GM12878 (cell line): Measurements from ENCODE around the gene EHD4. TPM values are rescaled to one million over a fixed set of nuclear protein-coding genes. Genes with fewer than 3 reads are reported as not detected.

Experiments used
- ATAC-seq: fragments of 200-7000 bp; cut with Tn5 transposase; 3 replicates; pipeline ENCODE4 v1.9.1; 2020; ENCODE audit warnings: mild to moderate bottlenecking, moderate library complexity
- BruUV-seq: library from RNA; stranded (reverse); fragments of 400-500 nt; replicated peaks from 2 replicates; lab custom pipeline; 2021; lab: Mats Ljungman, UMichigan
- CTCF ChIA-PET: fragments of 300-600 bp; sonication (Branson Sonifier 250); formaldehyde crosslinking; extraction: SDS; loops from one replicate; lab custom pipeline; 2021; ENCODE audit warnings: inconsistent platforms; lab: Yijun Ruan, JAX
- POLR2A ChIA-PET: fragments of 350-600 bp; formaldehyde crosslinking; extraction: SDS; loops from one replicate; lab custom pipeline; 2021; ENCODE audit warnings: inconsistent platforms; lab: Charles Lee
- RAD21 ChIA-PET: fragments of 300-600 bp; sonication (Branson Sonifier 250); formaldehyde crosslinking; loops from one replicate; lab custom pipeline; 2023; ENCODE audit warnings: antibody characterized with exemption; ENCODE audit not compliant: unreplicated experiment; lab: Charles Lee
- SMC1A ChIA-PET: fragments of 300-600 bp; sonication (Branson Sonifier 250); formaldehyde crosslinking; loops from one replicate; lab custom pipeline; 2023; ENCODE audit not compliant: unreplicated experiment, uncharacterized antibody; lab: Charles Lee
- DNase-seq: peaks from one replicate; pipeline ENCODE4 v3.0.0-alpha.2; 2011; ENCODE audit warnings: low read depth, low spot score
- FAIRE-seq: peaks from 3 replicates; lab custom pipeline; 2011; peaks lifted over from hg19 to GRCh38; lab: Jason Lieb, UNC
- H2AFZ ChIP-seq: 2 replicates; pipeline ENCODE4 v1.6.0; 2011; ENCODE audit warnings: low read depth, low read length, control low read depth; ENCODE audit not compliant: control insufficient read depth
- H3K27ac ChIP-seq: 2 replicates; pipeline ENCODE4 v1.5.1; 2011; ENCODE audit warnings: control low read depth; ENCODE audit not compliant: control insufficient read depth, insufficient read depth
- H3K27me3 ChIP-seq, 2 experiments: replicated peaks in 1 of 2; 2 replicates each; pipeline versions ENCODE4 v1.6.0 to v1.6.1; 2011; ENCODE audit warnings: low read length in 1 of 2; ENCODE audit not compliant: control insufficient read depth in 2 of 2, insufficient read depth in 2 of 2
- H3K36me3 ChIP-seq, 2 experiments: 2 replicates each; pipeline ENCODE4 v1.5.1; 2011; ENCODE audit warnings: low read length in 1 of 2; ENCODE audit not compliant: control insufficient read depth in 2 of 2, insufficient read depth in 2 of 2
- H3K4me1 ChIP-seq: 2 replicates; pipeline ENCODE4 v1.6.1; 2011; ENCODE audit warnings: mild to moderate bottlenecking, low read length, moderate library complexity, mixed read lengths; ENCODE audit not compliant: control insufficient read depth, insufficient read depth
- H3K4me2 ChIP-seq: 2 replicates; pipeline ENCODE4 v1.6.0; 2011; ENCODE audit warnings: control low read depth; ENCODE audit not compliant: control insufficient read depth, insufficient read depth
- H3K4me3 ChIP-seq: fragments of 200-600 bp; sonication (generic); 2 replicates; pipeline ENCODE4 v1.5.1; 2016
- H3K79me2 ChIP-seq: 2 replicates; pipeline ENCODE4 v1.6.0; 2011; ENCODE audit warnings: low read length; ENCODE audit not compliant: control insufficient read depth, insufficient read depth
- H3K9ac ChIP-seq: 2 replicates; pipeline ENCODE4 v1.8.0; 2011; ENCODE audit warnings: low read length, control low read depth, mixed read lengths; ENCODE audit not compliant: control insufficient read depth, insufficient read depth
- H3K9me3 ChIP-seq: replicated peaks from 3 replicates; pipeline ENCODE4 v1.5.1; 2011; ENCODE audit warnings: mild to moderate bottlenecking, low read length; ENCODE audit not compliant: control insufficient read depth, insufficient read depth
- H4K20me1 ChIP-seq: 2 replicates; pipeline ENCODE4 v1.6.0; 2011; ENCODE audit not compliant: control insufficient read depth, insufficient read depth
- MYB ChIP-seq: fragments of 150-350 bp; IDR thresholded peaks from 2 replicates; pipeline ENCODE4 v1.6.1; 2014; ENCODE audit warnings: mild to moderate bottlenecking, low read depth, low read length, borderline replicate concordance
- POLR2AphosphoS2 ChIP-seq: IDR thresholded peaks from 2 replicates; pipeline ENCODE4 v1.6.1; 2011; ENCODE audit warnings: low read depth, mild to moderate bottlenecking, low read length, improper control_type of control experiment, moderate library complexity
- ZBTB4 ChIP-seq: fragments of 450-650 bp; formaldehyde crosslinking; IDR thresholded peaks from 2 replicates; pipeline ENCODE4 v1.4.0; 2022; ENCODE audit warnings: mild to moderate bottlenecking, moderate library complexity
- WGBS: methylation state at CpG from one replicate; pipeline ENCODE4 v1.1.6; 2016; ENCODE audit warnings: low lambda C conversion rate; ENCODE audit not compliant: insufficient replicate concordance, insufficient coverage; ENCODE audit errors: missing lambda C conversion rate; 5-methylcytosine and 5-hydroxymethylcytosine counted together
- in situ Hi-C: fragments of 300-500 bp; cut with MboI; formaldehyde crosslinking; loops from 9 replicates; pipeline ENCODE4 v1.14.3; 2018; ENCODE audit warnings: mixed read lengths
- intact Hi-C: fragments of 100-400 bp; cut with micrococcal nuclease; formaldehyde crosslinking; loops from one replicate; pipeline ENCODE4 v1.14.2; 2022; ENCODE audit not compliant: unreplicated experiment
- polyA plus RNA-seq, 11 experiments: library from polyadenylated mRNA; depleted of rRNA in 4 of 11; unstranded in 6 of 11; stranded (reverse) in 5 of 11; fragments of >200 nt; fragmentation: Nextera tagmentation in 4 of 11; fragmentation: Illumina TruSeq in 1 of 11; extraction: Ambion mirVana in 4 of 11; extraction: Trizol in 1 of 11; gene quantifications; 1 replicate in 1 of 11; 2 replicates in 10 of 11; pipeline versions ENCODE4 v1.2.1 to v1.2.3, GENCODE V29; 2011 to 2016; ENCODE audit warnings: inconsistent platforms in 2 of 11, missing spikeins in 2 of 11, low read depth in 1 of 11
- total RNA-seq, 4 experiments: library from RNA; depleted of rRNA in 3 of 4; stranded (reverse); fragments of >200 nt in 3 of 4; fragmentation: Illumina TruSeq in 1 of 4; extraction: Trizol in 1 of 4; gene quantifications; 2 replicates each; pipeline versions ENCODE4 v1.2.1 to v1.2.3, GENCODE V29; 2013 to 2021

The EHD4 gene
- total and polyA plus RNA-seq, 10 of the 15 experiments (the other 5 are each of a cell fraction or from before 2014, with no cell fraction given), result 4.2 to 62.9 (median 44.7) TPM

- intact Hi-C loops, result no loop called here
- in situ Hi-C loops, result no loop called here
Observed at GRCh38 chr15:41914411-41914810, 57.9 kb downstream of the EHD4 start.

More at GRCh38 chr15:41914411-41914810, 57.9 kb downstream of the EHD4 start:
- 97% methylated on average over 5 of the region's 5 CpGs for WGBS
- SMC1A ChIA-PET, result interaction anchor here (1.2 to 2.5 kb wide), 2 partner anchors 10 to 141 kb away, joined by 3 to 10 read pairs; no protein-coding TSS in a partner anchor
- Histone ChIP-seq H3K9ac (no peak overlapping the region), H3K27ac (no peak overlapping the region), H4K20me1 (no peaks in the 10 kb centered on the region; the same call in 1 of the 2 replicates), H3K4me2 (no peak overlapping the region), H3K36me3 (peaks cover 35 to 49% of the 10 kb centered on the region in 2 experiments), H3K9me3 (no peaks in the 10 kb centered on the region), H2AFZ (no peak overlapping the region), H3K4me1 (peaks cover 5% of the 10 kb centered on the region), H3K79me2 (no peaks in the 10 kb centered on the region), H3K4me3 (no peak overlapping the region), H3K27me3 (no peaks in the 10 kb centered on the region)
- ATAC-seq (no peak), DNase-seq (no peak), FAIRE-seq (no peak)
- no TSS peak for BruUV-seq
- CTCF ChIA-PET, result interaction anchor here (5.2 kb wide), 1 partner anchor 10 kb away, joined by 21 read pairs; no protein-coding TSS in a partner anchor
- TF ChIP-seq ZBTB4 (CRISPR knock-in tag), result no peak
- no peak for TF ChIP-seq MYB
- no peak for TF ChIP-seq POLR2AphosphoS2
- POLR2A ChIA-PET, result no interaction called here
- RAD21 ChIA-PET, result interaction anchor here (1.5 kb wide), 1 partner anchor 14 kb away, joined by 4 read pairs; no protein-coding TSS in a partner anchor
